Left ventricle myocardium inferior (tissue), 1 donor: ENCODE results near the gene COL15A1. TPM values are rescaled to one million over a fixed set of nuclear protein-coding genes. Genes with fewer than 3 reads are reported as not detected.
A peak's percentile ranks its signal among the peaks of the same experiment; 100 is the strongest.

Experiments used
- DNase-seq: peaks from one replicate; pipeline ENCODE4 v3.0.0-alpha.2; 2020
- H3K27ac ChIP-seq: fragments of 200-600 bp; replicated peaks from 2 replicates; pipeline ENCODE4 v1.8.0; 2021
- H3K27me3 ChIP-seq: fragments of 200-600 bp; 2 replicates; pipeline ENCODE4 v1.8.0; 2021; ENCODE audit warnings: low read depth
- H3K36me3 ChIP-seq: fragments of 200-600 bp; 2 replicates; pipeline ENCODE4 v1.8.0; 2021
- H3K4me1 ChIP-seq: fragments of 200-600 bp; 2 replicates; pipeline ENCODE4 v1.8.0; 2021
- H3K4me3 ChIP-seq: fragments of 200-600 bp; 2 replicates; pipeline ENCODE4 v1.8.0; 2021; ENCODE audit warnings: mild to moderate bottlenecking, moderate library complexity
- H3K9me3 ChIP-seq: fragments of 200-600 bp; replicated peaks from 2 replicates; pipeline ENCODE4 v1.8.0; 2021
- CTCF ChIP-seq: fragments of 200-600 bp; IDR thresholded peaks from 2 replicates; pipeline ENCODE4 v1.8.0; 2021; ENCODE audit warnings: antibody characterized with exemption, mild to moderate bottlenecking, borderline replicate concordance
- intact Hi-C: fragments of 100-400 bp; cut with micrococcal nuclease; formaldehyde crosslinking; loops from one replicate; pipeline ENCODE4 v1.11.0; 2022
- total RNA-seq: library from RNA; stranded (reverse); fragmentation: NEBNext Ultra II Directional; extraction: Animal tissue kit (Norgen Biotek cat#: 25700); gene quantifications from one replicate; pipeline ENCODE4 v1.2.1, GENCODE V29; 2021
- donor health status: DM: no; HTN: yes; CAD: no; lungs with severe emphysema.

The COL15A1 gene
- total RNA-seq, 1 donor from 2014 or later: 45.4 TPM

- intact Hi-C loops: no loop called here
- no peaks in the 10 kb centered on the region for H3K27me3 ChIP-seq
- no peak overlapping the region for H3K4me3 ChIP-seq
- DNase-seq: no peak
- peak overlapping the region; percentile 10 for H3K27ac ChIP-seq
- no peak for TF ChIP-seq CTCF
- H3K36me3 ChIP-seq: peaks cover 7% of the 10 kb centered on the region
- H3K9me3 ChIP-seq: no peaks in the 10 kb centered on the region
- peaks cover 69% of the 10 kb centered on the region for H3K4me1 ChIP-seq
Observed at GRCh38 chr9:99073347-99073746, 129.6 kb downstream of the COL15A1 start.

- no peak for DNase-seq
- Histone ChIP-seq H3K4me1 (peaks cover 63% of the 10 kb centered on the region), H3K4me3 (no peak overlapping the region), H3K9me3 (no peaks in the 10 kb centered on the region), H3K27ac (no peak overlapping the region), H3K27me3 (no peaks in the 10 kb centered on the region), H3K36me3 (no peaks in the 10 kb centered on the region)
- intact Hi-C loops: no loop called here
- TF ChIP-seq CTCF: no peak
Observed at GRCh38 chr9:99073985-99074901, 130.5 kb downstream of the COL15A1 start.

GRCh38 chr9:99074902-99075245 lies 131.2 kb downstream of the COL15A1 start:
- H3K9me3 ChIP-seq: no peaks in the 10 kb centered on the region
- no peak for DNase-seq
- no peaks in the 10 kb centered on the region for H3K27me3 ChIP-seq
- no peaks in the 10 kb centered on the region for H3K36me3 ChIP-seq
- peaks cover 58% of the 10 kb centered on the region for H3K4me1 ChIP-seq
- TF ChIP-seq CTCF: no peak
- no peak overlapping the region for H3K4me3 ChIP-seq
- no peak overlapping the region for H3K27ac ChIP-seq
- intact Hi-C loops: no loop called here

- H3K36me3 ChIP-seq: no peaks in the 10 kb centered on the region
- no peaks in the 10 kb centered on the region for H3K9me3 ChIP-seq
- no peak overlapping the region for H3K4me3 ChIP-seq
- TF ChIP-seq CTCF: no peak
- H3K4me1 ChIP-seq: peaks cover 53% of the 10 kb centered on the region
- intact Hi-C loops: no loop called here
- no peaks in the 10 kb centered on the region for H3K27me3 ChIP-seq
- no peak overlapping the region for H3K27ac ChIP-seq
- no peak for DNase-seq
Observed at GRCh38 chr9:99075246-99075912, 131.7 kb downstream of the COL15A1 start.

- peak overlapping the region; percentile 31 for H3K27ac ChIP-seq
- no peak for TF ChIP-seq CTCF
- H3K4me3 ChIP-seq: no peak overlapping the region
- H3K27me3 ChIP-seq: no peaks in the 10 kb centered on the region
- H3K36me3 ChIP-seq: no peaks in the 10 kb centered on the region
- DNase-seq: no peak
- no peaks in the 10 kb centered on the region for H3K9me3 ChIP-seq
- intact Hi-C loops: no loop called here
- H3K4me1 ChIP-seq: peaks cover 46% of the 10 kb centered on the region
Observed at GRCh38 chr9:99076030-99076429, 132.3 kb downstream of the COL15A1 start.
